ENCODE measurements around the gene IPP.

IPP gene

DNA sequence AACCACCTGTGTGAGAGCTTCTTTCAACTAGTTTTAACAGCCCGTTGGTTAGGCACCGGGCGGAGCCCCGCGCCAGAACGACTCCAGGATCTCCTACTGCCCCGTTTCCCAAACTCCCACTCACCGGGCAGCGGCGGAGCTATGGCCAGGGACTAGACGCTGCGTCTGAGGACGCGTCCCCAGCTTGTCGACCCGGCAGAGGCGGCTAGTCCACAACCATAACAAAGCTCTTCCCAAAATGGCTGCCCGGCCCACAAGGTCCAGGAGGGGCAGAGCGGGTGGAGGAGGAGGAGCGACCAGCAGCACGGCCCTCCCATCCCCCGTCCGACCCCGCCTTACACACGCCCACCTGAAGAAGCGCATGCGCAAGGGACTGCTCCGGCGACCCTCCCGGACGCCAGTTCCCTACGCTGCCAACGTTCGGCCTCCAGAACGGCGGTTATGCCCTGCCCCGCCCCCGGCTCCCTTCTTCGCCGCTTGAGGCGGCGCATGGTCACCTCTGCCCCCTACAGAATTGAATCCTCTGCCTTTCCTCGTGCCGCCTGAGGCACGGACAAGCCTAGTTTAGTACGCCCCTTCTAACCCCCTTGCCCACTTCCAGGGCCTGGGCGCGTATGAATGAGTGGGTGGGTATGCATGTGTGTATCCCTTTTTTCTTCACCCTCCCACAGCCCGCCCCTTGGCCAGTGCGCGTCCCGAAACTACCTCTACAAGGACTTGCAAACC, 64.0 kb downstream of the IPP start, which contains the start of gene GPBP1L1:
Gene GPBP1L1 (minus strand): TSS at position 246 of the 726 bp plus-strand sequence. CDS start 27,446 bp downstream, outside the sequence.
- H3K36me3 ChIP-seq (ENCODE audit: control insufficient read depth in 2 of 2, insufficient read depth in 1 of 2, low read length in 2 of 2) = peaks cover 0 to 18% of the 10 kb centered on the region in 2 experiments; a peak in 2 of 3 replicates
- H3K4me1 ChIP-seq (ENCODE audit: control insufficient read depth, insufficient read depth, low read length) = peaks cover 11% of the 10 kb centered on the region
- ChIA-PET POLR2A (interaction anchor here (0.6 to 2.6 kb wide), 24 partner anchors 8 to 617 kb away, joined by 3 to 20 read pairs (median 4); partner anchors contain the start of genes MAST2, MUTYH, NASP and PRDX1), CTCF (no interaction called here)
- no peaks in the 10 kb centered on the region for H3K9me3 ChIP-seq (ENCODE audit: control insufficient read depth, insufficient read depth, low read depth, low read length)
- H3K4me3 ChIP-seq (ENCODE audit: low read depth, low read length) = peak within 1 kb of the TSS; percentile 94
- H3K27ac ChIP-seq (ENCODE audit: extremely low read depth, low read depth, low read length) = peak within 1 kb of the TSS; percentile 81
- TF ChIP-seq ZNF391 (tag by site-specific recombination; IDR thresholded peaks at IDR 0.05; ENCODE audit: borderline replicate concordance, low read depth) = peak; percentile 70; the same call in 1 of the 2 replicates
- no peak for TF ChIP-seq ZNF302 (tag by site-specific recombination; IDR thresholded peaks at IDR 0.05; ENCODE audit: low read depth)
- peak; percentile 45; the same call in 1 of the 2 replicates for TF ChIP-seq ZNF324 (tag by site-specific recombination; IDR thresholded peaks at IDR 0.05)
- TF ChIP-seq ZNF677 (tag by site-specific recombination; IDR thresholded peaks at IDR 0.05) = no peak
- TF ChIP-seq TCF7L2 (IDR thresholded peaks at IDR 0.05; ENCODE audit: borderline replicate concordance, low read depth, low read length) = no peak
- TF ChIP-seq ZFP69B (tag by site-specific recombination; IDR thresholded peaks at IDR 0.05) = peak; percentile 24; the same call in 1 of the 2 replicates
- TF ChIP-seq, protein P1, sequence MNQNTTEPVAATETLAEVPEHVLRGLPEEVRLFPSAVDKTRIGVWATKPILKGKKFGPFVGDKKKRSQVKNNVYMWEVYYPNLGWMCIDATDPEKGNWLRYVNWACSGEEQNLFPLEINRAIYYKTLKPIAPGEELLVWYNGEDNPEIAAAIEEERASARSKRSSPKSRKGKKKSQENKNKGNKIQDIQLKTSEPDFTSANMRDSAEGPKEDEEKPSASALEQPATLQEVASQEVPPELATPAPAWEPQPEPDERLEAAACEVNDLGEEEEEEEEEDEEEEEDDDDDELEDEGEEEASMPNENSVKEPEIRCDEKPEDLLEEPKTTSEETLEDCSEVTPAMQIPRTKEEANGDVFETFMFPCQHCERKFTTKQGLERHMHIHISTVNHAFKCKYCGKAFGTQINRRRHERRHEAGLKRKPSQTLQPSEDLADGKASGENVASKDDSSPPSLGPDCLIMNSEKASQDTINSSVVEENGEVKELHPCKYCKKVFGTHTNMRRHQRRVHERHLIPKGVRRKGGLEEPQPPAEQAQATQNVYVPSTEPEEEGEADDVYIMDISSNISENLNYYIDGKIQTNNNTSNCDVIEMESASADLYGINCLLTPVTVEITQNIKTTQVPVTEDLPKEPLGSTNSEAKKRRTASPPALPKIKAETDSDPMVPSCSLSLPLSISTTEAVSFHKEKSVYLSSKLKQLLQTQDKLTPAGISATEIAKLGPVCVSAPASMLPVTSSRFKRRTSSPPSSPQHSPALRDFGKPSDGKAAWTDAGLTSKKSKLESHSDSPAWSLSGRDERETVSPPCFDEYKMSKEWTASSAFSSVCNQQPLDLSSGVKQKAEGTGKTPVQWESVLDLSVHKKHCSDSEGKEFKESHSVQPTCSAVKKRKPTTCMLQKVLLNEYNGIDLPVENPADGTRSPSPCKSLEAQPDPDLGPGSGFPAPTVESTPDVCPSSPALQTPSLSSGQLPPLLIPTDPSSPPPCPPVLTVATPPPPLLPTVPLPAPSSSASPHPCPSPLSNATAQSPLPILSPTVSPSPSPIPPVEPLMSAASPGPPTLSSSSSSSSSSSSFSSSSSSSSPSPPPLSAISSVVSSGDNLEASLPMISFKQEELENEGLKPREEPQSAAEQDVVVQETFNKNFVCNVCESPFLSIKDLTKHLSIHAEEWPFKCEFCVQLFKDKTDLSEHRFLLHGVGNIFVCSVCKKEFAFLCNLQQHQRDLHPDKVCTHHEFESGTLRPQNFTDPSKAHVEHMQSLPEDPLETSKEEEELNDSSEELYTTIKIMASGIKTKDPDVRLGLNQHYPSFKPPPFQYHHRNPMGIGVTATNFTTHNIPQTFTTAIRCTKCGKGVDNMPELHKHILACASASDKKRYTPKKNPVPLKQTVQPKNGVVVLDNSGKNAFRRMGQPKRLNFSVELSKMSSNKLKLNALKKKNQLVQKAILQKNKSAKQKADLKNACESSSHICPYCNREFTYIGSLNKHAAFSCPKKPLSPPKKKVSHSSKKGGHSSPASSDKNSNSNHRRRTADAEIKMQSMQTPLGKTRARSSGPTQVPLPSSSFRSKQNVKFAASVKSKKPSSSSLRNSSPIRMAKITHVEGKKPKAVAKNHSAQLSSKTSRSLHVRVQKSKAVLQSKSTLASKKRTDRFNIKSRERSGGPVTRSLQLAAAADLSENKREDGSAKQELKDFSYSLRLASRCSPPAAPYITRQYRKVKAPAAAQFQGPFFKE (tag by site-specific recombination; IDR thresholded peaks at IDR 0.05; ENCODE audit: borderline replicate concordance) = no peak
- no peak; the same call in 1 of the 2 replicates for TF ChIP-seq OVOL3 (tag by site-specific recombination; IDR thresholded peaks at IDR 0.05)
- no peak for TF ChIP-seq MZF1 (tag by site-specific recombination; IDR thresholded peaks at IDR 0.05; ENCODE audit: borderline replicate concordance)
- TF ChIP-seq ZNF23 (tag by site-specific recombination; IDR thresholded peaks at IDR 0.05; ENCODE audit: borderline replicate concordance) = no peak
- TF ChIP-seq, protein P2, sequence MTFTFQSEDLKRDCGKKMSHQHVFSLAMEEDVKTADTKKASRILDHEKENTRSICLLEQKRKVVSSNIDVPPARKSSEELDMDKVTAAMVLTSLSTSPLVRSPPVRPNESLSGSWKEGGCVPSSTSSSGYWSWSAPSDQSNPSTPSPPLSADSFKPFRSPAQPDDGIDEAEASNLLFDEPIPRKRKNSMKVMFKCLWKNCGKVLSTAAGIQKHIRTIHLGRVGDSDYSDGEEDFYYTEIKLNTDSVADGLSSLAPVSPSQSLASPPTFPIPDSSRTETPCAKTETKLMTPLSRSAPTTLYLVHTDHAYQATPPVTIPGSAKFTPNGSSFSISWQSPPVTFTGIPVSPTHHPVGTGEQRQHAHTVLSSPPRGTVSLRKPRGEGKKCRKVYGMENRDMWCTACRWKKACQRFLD (tag by site-specific recombination; IDR thresholded peaks at IDR 0.05) = no peak
- TF ChIP-seq, protein P3, sequence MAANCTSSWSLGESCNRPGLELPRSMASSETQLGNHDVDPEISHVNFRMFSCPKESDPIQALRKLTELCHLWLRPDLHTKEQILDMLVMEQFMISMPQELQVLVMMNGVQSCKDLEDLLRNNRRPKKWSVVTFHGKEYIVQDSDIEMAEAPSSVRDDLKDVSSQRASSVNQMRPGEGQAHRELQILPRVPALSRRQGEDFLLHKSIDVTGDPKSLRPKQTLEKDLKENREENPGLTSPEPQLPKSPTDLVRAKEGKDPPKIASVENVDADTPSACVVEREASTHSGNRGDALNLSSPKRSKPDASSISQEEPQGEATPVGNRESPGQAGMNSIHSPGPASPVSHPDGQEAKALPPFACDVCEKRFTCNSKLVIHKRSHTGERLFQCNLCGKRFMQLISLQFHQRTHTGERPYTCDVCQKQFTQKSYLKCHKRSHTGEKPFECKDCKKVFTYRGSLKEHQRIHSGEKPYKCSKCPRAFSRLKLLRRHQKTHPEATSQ (tag by site-specific recombination; IDR thresholded peaks at IDR 0.05) = no peak
- TF ChIP-seq ZNF610 (tag by site-specific recombination; IDR thresholded peaks at IDR 0.05; ENCODE audit: borderline replicate concordance) = peak; percentile 67; the same call in 1 of the 2 replicates
- TF ChIP-seq ZNF561 (tag by site-specific recombination; IDR thresholded peaks at IDR 0.05; ENCODE audit: borderline replicate concordance) = no peak; the same call in 1 of the 2 replicates
- no peak for TF ChIP-seq ZBTB20 (tag by site-specific recombination; IDR thresholded peaks at IDR 0.05)
- TF ChIP-seq, protein P4, sequence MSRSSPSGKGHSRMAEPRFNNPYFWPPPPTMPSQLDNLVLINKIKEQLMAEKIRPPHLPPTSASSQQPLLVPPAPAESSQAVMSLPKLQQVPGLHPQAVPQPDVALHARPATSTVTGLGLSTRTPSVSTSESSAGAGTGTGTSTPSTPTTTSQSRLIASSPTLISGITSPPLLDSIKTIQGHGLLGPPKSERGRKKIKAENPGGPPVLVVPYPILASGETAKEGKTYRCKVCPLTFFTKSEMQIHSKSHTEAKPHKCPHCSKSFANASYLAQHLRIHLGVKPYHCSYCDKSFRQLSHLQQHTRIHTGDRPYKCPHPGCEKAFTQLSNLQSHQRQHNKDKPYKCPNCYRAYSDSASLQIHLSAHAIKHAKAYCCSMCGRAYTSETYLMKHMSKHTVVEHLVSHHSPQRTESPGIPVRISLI (tag by site-specific recombination; IDR thresholded peaks at IDR 0.05) = no peak
- TF ChIP-seq, protein P5, sequence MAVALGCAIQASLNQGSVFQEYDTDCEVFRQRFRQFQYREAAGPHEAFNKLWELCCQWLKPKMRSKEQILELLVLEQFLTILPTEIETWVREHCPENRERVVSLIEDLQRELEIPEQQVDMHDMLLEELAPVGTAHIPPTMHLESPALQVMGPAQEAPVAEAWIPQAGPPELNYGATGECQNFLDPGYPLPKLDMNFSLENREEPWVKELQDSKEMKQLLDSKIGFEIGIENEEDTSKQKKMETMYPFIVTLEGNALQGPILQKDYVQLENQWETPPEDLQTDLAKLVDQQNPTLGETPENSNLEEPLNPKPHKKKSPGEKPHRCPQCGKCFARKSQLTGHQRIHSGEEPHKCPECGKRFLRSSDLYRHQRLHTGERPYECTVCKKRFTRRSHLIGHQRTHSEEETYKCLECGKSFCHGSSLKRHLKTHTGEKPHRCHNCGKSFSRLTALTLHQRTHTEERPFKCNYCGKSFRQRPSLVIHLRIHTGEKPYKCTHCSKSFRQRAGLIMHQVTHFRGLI (tag by site-specific recombination; IDR thresholded peaks at IDR 0.05) = no peak
- TF ChIP-seq, protein P6, sequence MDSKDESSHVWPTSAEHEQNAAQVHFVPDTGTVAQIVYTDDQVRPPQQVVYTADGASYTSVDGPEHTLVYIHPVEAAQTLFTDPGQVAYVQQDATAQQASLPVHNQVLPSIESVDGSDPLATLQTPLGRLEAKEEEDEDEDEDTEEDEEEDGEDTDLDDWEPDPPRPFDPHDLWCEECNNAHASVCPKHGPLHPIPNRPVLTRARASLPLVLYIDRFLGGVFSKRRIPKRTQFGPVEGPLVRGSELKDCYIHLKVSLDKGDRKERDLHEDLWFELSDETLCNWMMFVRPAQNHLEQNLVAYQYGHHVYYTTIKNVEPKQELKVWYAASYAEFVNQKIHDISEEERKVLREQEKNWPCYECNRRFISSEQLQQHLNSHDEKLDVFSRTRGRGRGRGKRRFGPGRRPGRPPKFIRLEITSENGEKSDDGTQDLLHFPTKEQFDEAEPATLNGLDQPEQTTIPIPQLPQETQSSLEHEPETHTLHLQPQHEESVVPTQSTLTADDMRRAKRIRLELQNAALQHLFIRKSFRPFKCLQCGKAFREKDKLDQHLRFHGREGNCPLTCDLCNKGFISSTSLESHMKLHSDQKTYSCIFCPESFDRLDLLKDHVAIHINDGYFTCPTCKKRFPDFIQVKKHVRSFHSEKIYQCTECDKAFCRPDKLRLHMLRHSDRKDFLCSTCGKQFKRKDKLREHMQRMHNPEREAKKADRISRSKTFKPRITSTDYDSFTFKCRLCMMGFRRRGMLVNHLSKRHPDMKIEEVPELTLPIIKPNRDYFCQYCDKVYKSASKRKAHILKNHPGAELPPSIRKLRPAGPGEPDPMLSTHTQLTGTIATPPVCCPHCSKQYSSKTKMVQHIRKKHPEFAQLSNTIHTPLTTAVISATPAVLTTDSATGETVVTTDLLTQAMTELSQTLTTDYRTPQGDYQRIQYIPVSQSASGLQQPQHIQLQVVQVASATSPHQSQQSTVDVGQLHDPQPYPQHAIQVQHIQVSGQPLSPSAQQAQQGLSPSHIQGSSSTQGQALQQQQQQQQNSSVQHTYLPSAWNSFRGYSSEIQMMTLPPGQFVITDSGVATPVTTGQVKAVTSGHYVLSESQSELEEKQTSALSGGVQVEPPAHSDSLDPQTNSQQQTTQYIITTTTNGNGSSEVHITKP (tag by site-specific recombination; IDR thresholded peaks at IDR 0.05) = peak; percentile 36
- TF ChIP-seq, protein P7, sequence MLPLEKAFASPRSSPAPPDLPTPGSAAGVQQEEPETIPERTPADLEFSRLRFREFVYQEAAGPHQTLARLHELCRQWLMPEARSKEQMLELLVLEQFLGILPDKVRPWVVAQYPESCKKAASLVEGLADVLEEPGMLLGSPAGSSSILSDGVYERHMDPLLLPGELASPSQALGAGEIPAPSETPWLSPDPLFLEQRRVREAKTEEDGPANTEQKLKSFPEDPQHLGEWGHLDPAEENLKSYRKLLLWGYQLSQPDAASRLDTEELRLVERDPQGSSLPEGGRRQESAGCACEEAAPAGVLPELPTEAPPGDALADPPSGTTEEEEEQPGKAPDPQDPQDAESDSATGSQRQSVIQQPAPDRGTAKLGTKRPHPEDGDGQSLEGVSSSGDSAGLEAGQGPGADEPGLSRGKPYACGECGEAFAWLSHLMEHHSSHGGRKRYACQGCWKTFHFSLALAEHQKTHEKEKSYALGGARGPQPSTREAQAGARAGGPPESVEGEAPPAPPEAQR (tag by site-specific recombination; IDR thresholded peaks at IDR 0.05) = no peak

Data from HEK293 (cell line).